ENCODE measurements around the gene PPP2R5B.
A peak's percentile ranks its signal among the peaks of the same experiment; 100 is the strongest.

PPP2R5B gene

GRCh38 chr11:64888406-64888728, 36.1 kb upstream of the PPP2R5B start:
- peak overlapping the region; percentile 13; the same call in 1 of the 2 replicates for H3K27ac ChIP-seq (replicated peaks)
- H3K27me3 ChIP-seq (ENCODE audit: insufficient read depth, poor library complexity, severe bottlenecking), result no peaks in the 10 kb centered on the region
- TF ChIP-seq SPI1 (IDR thresholded peaks at IDR 0.05; ENCODE audit: borderline replicate concordance, low read depth) (no peak), GABPA (IDR thresholded peaks at IDR 0.05; ENCODE audit: low read depth) (no peak), POLR2AphosphoS5 (IDR thresholded peaks at IDR 0.05; ENCODE audit: low read depth) (no peak), REST (IDR thresholded peaks at IDR 0.05; ENCODE audit: insufficient replicate concordance, low read depth) (no peak)
- TF ChIP-seq, protein P1, sequence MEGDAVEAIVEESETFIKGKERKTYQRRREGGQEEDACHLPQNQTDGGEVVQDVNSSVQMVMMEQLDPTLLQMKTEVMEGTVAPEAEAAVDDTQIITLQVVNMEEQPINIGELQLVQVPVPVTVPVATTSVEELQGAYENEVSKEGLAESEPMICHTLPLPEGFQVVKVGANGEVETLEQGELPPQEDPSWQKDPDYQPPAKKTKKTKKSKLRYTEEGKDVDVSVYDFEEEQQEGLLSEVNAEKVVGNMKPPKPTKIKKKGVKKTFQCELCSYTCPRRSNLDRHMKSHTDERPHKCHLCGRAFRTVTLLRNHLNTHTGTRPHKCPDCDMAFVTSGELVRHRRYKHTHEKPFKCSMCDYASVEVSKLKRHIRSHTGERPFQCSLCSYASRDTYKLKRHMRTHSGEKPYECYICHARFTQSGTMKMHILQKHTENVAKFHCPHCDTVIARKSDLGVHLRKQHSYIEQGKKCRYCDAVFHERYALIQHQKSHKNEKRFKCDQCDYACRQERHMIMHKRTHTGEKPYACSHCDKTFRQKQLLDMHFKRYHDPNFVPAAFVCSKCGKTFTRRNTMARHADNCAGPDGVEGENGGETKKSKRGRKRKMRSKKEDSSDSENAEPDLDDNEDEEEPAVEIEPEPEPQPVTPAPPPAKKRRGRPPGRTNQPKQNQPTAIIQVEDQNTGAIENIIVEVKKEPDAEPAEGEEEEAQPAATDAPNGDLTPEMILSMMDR (IDR thresholded peaks at IDR 0.05; ENCODE audit: insufficient read depth, low read length), result no peak
- no peak overlapping the region for H3K4me3 ChIP-seq (replicated peaks; ENCODE audit: insufficient read depth, low read length)
- DNase-seq (ENCODE audit: low read depth in 1 of 2, low spot score in 1 of 2), result no peak

DNA sequence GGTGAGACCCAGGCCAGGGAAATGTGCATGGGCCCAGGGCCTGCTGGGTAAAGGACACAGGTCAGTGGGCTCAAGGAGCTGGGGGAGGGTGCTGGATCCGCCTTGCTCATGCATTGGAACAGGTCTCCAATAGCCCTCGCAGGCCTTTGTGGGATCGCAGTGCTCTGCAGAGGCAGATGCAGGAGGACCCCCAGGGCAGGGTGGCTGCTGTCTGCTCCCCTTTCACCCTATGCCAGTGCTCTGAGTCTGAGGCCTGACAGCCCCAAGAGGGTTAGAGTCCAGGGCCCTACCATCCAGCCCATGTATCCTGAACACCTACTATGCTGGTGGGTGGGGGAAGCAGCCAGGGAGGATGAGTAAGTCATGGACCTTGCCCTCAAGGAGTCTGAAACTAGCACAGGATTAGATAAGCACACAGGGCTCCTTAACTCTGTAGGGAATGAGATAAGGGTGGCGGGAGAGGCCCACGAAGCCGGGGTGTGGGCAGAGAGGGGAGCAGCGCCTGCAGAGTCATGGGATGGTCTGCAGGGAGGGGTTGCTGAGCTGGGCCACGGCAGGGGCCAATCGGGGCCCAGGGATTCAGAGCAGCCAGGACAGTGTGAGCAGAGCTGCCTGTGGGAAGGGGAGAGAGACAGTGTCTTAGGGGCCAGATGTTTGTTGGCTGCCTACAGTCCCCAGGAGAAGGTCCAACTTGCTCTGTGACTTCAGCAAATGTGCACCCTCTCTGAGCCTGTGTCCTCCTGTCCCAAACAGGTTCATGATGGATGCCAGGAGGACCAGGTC, 35.6 kb upstream of the PPP2R5B start:
- no peak for DNase-seq (ENCODE audit: low read depth in 1 of 2, low spot score in 1 of 2)
- no peak for TF ChIP-seq GABPA (IDR thresholded peaks at IDR 0.05; ENCODE audit: low read depth)
- TF ChIP-seq POLR2AphosphoS5 (IDR thresholded peaks at IDR 0.05; ENCODE audit: low read depth), result no peak
- TF ChIP-seq REST (IDR thresholded peaks at IDR 0.05; ENCODE audit: insufficient replicate concordance, low read depth), result no peak
- TF ChIP-seq, protein P1 (IDR thresholded peaks at IDR 0.05; ENCODE audit: insufficient read depth, low read length), result no peak
- no peak for TF ChIP-seq SPI1 (IDR thresholded peaks at IDR 0.05; ENCODE audit: borderline replicate concordance, low read depth)
- Histone ChIP-seq H3K4me3 (replicated peaks; ENCODE audit: insufficient read depth, low read length) (no peak overlapping the region), H3K27me3 (ENCODE audit: insufficient read depth, poor library complexity, severe bottlenecking) (no peaks in the 10 kb centered on the region), H3K27ac (replicated peaks) (no peak overlapping the region)

DNA sequence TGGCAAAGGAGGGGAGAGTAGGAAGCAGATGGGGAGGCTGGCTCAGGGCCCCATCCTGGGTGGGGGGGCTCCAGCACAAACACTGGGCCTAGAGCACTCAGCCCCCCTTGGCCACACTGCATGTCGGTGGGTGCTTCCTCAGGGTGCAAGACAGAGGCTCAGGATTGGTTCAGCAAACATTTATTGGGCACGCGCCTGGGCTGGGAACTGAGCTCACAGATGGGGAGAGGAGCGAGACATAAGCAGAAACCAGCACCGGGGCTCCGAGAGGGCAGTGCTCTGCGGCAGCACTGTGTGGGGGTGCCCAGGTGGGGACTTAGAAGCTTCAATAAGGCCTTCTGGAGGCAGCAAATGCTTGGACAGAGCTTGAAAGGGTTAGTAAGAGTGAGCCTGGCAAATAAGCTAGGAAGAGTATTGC, 34.0 kb upstream of the PPP2R5B start:
- Histone ChIP-seq H3K27me3 (ENCODE audit: insufficient read depth, poor library complexity, severe bottlenecking) (no peaks in the 10 kb centered on the region), H3K27ac (replicated peaks) (no peak overlapping the region), H3K4me3 (replicated peaks; ENCODE audit: insufficient read depth, low read length) (no peak overlapping the region)
- no peak for DNase-seq (ENCODE audit: low read depth in 1 of 2, low spot score in 1 of 2)
- TF ChIP-seq, protein P1 (IDR thresholded peaks at IDR 0.05; ENCODE audit: insufficient read depth, low read length), result no peak
